Panc1 (cell line): ENCODE data around the gene MAL.

ENCODE experiments used
- POLR2AphosphoS5 ChIP-seq: IDR thresholded peaks from 2 replicates; pipeline ENCODE4 v1.6.1; 2012; ENCODE audit warnings: mild to moderate bottlenecking, low read depth, low read length, moderate library complexity
- TCF7L2 ChIP-seq: IDR thresholded peaks from 2 replicates; pipeline ENCODE4 v1.6.1; 2011; ENCODE audit warnings: mild to moderate bottlenecking, low read depth, low read length, inconsistent platforms
- TF ChIP-seq, protein P1 (sequence below): fragments of 450-650 bp; IDR thresholded peaks from 2 replicates; pipeline ENCODE4 v1.5.1; 2017; ENCODE audit warnings: mild to moderate bottlenecking

DNA sequence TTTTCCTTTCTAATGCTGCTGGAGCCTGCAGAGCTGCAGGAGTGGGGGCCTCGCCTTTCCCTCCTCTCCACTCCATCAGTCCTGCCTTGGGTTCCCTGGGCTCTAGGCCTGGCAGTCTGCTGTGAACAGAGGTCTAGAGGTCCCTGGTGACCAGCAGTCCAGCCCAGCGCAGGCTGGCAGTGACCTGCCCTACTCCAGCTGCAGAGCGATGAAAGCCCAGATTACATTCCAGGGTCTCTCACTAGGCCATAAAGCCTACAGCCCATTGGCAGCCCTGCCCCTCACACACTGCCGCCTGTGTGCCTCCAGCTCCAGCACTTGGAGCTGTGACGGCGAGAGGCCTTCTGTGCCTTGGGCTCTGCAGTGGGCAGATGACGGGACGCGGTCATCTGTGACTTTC, 14.8 kb upstream of the MAL start:
- TF ChIP-seq TCF7L2 (no peak), POLR2AphosphoS5 (no peak)
- TF ChIP-seq, protein P1, sequence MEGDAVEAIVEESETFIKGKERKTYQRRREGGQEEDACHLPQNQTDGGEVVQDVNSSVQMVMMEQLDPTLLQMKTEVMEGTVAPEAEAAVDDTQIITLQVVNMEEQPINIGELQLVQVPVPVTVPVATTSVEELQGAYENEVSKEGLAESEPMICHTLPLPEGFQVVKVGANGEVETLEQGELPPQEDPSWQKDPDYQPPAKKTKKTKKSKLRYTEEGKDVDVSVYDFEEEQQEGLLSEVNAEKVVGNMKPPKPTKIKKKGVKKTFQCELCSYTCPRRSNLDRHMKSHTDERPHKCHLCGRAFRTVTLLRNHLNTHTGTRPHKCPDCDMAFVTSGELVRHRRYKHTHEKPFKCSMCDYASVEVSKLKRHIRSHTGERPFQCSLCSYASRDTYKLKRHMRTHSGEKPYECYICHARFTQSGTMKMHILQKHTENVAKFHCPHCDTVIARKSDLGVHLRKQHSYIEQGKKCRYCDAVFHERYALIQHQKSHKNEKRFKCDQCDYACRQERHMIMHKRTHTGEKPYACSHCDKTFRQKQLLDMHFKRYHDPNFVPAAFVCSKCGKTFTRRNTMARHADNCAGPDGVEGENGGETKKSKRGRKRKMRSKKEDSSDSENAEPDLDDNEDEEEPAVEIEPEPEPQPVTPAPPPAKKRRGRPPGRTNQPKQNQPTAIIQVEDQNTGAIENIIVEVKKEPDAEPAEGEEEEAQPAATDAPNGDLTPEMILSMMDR = no peak
